22Rv1 (cell line): ENCODE results near the gene PLPP1.

Experiments
- ZFX ChIP-seq: fragments of 450-650 bp; IDR thresholded peaks from 2 replicates; pipeline ENCODE4 v1.6.1; 2017; ENCODE audit warnings: antibody characterized with exemption, borderline replicate concordance
- TF ChIP-seq, protein P1 (sequence below): fragments of 450-650 bp; IDR thresholded peaks from 2 replicates; pipeline ENCODE4 v1.5.1; 2017; ENCODE audit warnings: mild to moderate bottlenecking

DNA sequence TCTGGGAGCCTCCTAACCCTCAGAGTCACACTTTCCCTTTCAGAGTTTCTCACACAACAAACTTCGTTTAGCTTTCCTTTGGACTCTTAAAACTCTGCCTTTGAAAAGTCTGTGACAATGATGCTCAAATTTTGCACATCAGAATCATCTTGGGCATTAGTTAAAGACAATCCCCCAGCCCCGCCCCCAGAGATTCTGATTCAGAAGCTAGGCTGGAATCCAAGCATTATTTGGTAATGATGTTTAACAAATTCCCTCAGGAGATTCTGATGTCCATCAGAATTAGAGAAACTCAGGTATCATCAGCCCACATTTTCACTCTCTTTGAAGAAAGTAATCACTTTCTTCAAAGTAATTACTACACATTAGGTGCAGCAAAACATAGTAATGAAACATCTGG lies 9.6 kb upstream of the PLPP1 start:
- TF ChIP-seq, protein P1, sequence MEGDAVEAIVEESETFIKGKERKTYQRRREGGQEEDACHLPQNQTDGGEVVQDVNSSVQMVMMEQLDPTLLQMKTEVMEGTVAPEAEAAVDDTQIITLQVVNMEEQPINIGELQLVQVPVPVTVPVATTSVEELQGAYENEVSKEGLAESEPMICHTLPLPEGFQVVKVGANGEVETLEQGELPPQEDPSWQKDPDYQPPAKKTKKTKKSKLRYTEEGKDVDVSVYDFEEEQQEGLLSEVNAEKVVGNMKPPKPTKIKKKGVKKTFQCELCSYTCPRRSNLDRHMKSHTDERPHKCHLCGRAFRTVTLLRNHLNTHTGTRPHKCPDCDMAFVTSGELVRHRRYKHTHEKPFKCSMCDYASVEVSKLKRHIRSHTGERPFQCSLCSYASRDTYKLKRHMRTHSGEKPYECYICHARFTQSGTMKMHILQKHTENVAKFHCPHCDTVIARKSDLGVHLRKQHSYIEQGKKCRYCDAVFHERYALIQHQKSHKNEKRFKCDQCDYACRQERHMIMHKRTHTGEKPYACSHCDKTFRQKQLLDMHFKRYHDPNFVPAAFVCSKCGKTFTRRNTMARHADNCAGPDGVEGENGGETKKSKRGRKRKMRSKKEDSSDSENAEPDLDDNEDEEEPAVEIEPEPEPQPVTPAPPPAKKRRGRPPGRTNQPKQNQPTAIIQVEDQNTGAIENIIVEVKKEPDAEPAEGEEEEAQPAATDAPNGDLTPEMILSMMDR, result no peak
- no peak for TF ChIP-seq ZFX
